Measurements from ENCODE around the gene JADE1. TPM values are rescaled to one million over a fixed set of nuclear protein-coding genes. Genes with fewer than 3 reads are reported as not detected.
A peak's percentile ranks its signal among the peaks of the same experiment; 100 is the strongest.

JADE1 gene
- total RNA-seq, 2 experiments from 2014 or later: 57.1 to 58.4 TPM

GRCh38 chr4:128869776-128870509 is 60.4 kb downstream of the JADE1 start:
- intact Hi-C loops (cut with DNase I, micrococcal nuclease): loop anchor here in 1 of 2 experiments (10.0 kb wide), 1 partner anchor 295 kb away; no protein-coding TSS in a partner anchor
- Mint-ChIP-seq H3K27ac (peak overlapping the region; percentile 49), H3K9me3 (no peaks in the 10 kb centered on the region), H3K27me3 (no peaks in the 10 kb centered on the region), H3K4me1 (ENCODE audit: low read depth) (peaks cover 26% of the 10 kb centered on the region), H3K4me3 (no peak overlapping the region), H3K36me3 (ENCODE audit: low read depth) (peaks cover 95% of the 10 kb centered on the region)
- Histone ChIP-seq H3K27ac (ENCODE audit: low read depth in 1 of 2, low read length in 2 of 2) (no peak overlapping the region), H3K9me3 (ENCODE audit: control insufficient read depth in 1 of 2, insufficient read depth in 1 of 2, low read length in 2 of 2) (no peaks in the 10 kb centered on the region), H3K4me1 (ENCODE audit: insufficient read depth, low read length) (no peaks in the 10 kb centered on the region), H3K36me3 (ENCODE audit: insufficient read depth, low read length) (peaks cover 82% of the 10 kb centered on the region), H3K4me3 (ENCODE audit: low read length) (no peak overlapping the region), H3K27me3 (ENCODE audit: control insufficient read depth in 1 of 2, insufficient read depth in 2 of 2, low read length in 2 of 2) (no peaks in the 10 kb centered on the region)
- no peak for ATAC-seq (ENCODE audit: poor library complexity)
- TF ChIP-seq, protein P1, sequence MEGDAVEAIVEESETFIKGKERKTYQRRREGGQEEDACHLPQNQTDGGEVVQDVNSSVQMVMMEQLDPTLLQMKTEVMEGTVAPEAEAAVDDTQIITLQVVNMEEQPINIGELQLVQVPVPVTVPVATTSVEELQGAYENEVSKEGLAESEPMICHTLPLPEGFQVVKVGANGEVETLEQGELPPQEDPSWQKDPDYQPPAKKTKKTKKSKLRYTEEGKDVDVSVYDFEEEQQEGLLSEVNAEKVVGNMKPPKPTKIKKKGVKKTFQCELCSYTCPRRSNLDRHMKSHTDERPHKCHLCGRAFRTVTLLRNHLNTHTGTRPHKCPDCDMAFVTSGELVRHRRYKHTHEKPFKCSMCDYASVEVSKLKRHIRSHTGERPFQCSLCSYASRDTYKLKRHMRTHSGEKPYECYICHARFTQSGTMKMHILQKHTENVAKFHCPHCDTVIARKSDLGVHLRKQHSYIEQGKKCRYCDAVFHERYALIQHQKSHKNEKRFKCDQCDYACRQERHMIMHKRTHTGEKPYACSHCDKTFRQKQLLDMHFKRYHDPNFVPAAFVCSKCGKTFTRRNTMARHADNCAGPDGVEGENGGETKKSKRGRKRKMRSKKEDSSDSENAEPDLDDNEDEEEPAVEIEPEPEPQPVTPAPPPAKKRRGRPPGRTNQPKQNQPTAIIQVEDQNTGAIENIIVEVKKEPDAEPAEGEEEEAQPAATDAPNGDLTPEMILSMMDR (IDR thresholded peaks at IDR 0.05): no peak
- ChIA-PET CTCF (no interaction called here), POLR2A (no interaction called here)
- DNase-seq: no peak

DNA sequence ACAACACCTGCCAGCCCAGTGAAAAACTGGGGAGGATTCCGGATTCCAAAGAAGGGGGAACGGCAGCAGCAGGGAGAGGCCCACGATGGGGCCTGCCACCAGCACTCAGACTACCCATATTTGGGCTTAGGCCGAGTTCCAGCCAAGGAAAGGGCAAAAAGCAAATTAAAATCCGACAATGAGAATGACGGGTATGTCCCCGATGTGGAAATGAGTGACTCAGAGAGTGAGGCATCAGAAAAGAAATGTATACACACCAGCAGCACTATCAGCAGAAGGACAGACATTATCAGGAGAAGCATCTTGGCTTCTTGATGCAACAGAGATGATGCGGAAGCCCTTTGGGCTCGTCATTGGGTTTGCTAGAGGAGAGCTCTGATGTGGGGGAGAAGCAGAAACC is 62.4 kb downstream of the JADE1 start:
- Mint-ChIP-seq H3K4me3 (no peak overlapping the region), H3K9me3 (no peaks in the 10 kb centered on the region), H3K4me1 (ENCODE audit: low read depth) (peaks cover 19% of the 10 kb centered on the region), H3K27me3 (no peaks in the 10 kb centered on the region), H3K36me3 (ENCODE audit: low read depth) (peaks cover 80% of the 10 kb centered on the region), H3K27ac (no peak overlapping the region)
- Histone ChIP-seq H3K27ac (ENCODE audit: low read depth in 1 of 2, low read length in 2 of 2) (no peak overlapping the region), H3K9me3 (ENCODE audit: control insufficient read depth in 1 of 2, insufficient read depth in 1 of 2, low read length in 2 of 2) (no peaks in the 10 kb centered on the region), H3K4me1 (ENCODE audit: insufficient read depth, low read length) (no peaks in the 10 kb centered on the region), H3K4me3 (ENCODE audit: low read length) (no peak overlapping the region), H3K27me3 (ENCODE audit: control insufficient read depth in 1 of 2, insufficient read depth in 2 of 2, low read length in 2 of 2) (no peaks in the 10 kb centered on the region), H3K36me3 (ENCODE audit: insufficient read depth, low read length) (peaks cover 72% of the 10 kb centered on the region)
- ChIA-PET CTCF (interaction anchor here (1.7 kb wide), 1 partner anchor 9 kb away, joined by 5 read pairs; no protein-coding TSS in a partner anchor), POLR2A (no interaction called here)
- DNase-seq (no peak), ATAC-seq (ENCODE audit: poor library complexity) (no peak)
- TF ChIP-seq, protein P1 (IDR thresholded peaks at IDR 0.05): no peak
- intact Hi-C loops (cut with DNase I, micrococcal nuclease): no loop called here

DNA sequence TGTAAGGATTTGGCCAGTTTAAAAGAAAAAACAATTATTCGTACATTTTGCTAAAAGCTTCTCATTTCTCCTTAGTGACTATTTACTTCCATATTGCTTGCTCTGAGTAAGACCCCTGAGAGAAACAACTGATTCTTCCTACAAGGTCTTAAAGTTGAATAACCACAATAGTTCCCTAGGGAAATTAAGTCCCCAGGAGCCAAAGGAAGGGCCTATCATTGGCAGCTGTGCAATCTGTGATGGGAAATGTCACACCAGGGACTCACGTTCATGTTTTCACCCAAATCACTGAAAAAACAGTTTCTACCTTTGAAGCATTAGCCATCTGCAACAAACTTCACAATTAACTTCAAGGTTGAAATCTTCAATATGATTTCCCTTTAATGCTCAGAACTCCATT is 66.7 kb downstream of the JADE1 start:
- H3K4me1 ChIP-seq (ENCODE audit: insufficient read depth, low read length): no peaks in the 10 kb centered on the region
- H3K4me3 ChIP-seq (ENCODE audit: low read length): no peak overlapping the region
- H3K9me3 ChIP-seq (ENCODE audit: control insufficient read depth in 1 of 2, insufficient read depth in 1 of 2, low read length in 2 of 2): no peaks in the 10 kb centered on the region
- ChIA-PET POLR2A (no interaction called here), CTCF (no interaction called here)
- H3K27me3 Mint-ChIP-seq: no peaks in the 10 kb centered on the region
- H3K36me3 ChIP-seq (ENCODE audit: insufficient read depth, low read length): peaks cover 30% of the 10 kb centered on the region
- no peaks in the 10 kb centered on the region for H3K9me3 Mint-ChIP-seq
- no peak overlapping the region for H3K27ac Mint-ChIP-seq
- TF ChIP-seq, protein P1 (IDR thresholded peaks at IDR 0.05): no peak
- peaks cover 3% of the 10 kb centered on the region for H3K4me1 Mint-ChIP-seq (ENCODE audit: low read depth)
- DNase-seq (no peak), ATAC-seq (ENCODE audit: poor library complexity) (no peak)
- no peak overlapping the region for H3K4me3 Mint-ChIP-seq
- no peaks in the 10 kb centered on the region for H3K27me3 ChIP-seq (ENCODE audit: control insufficient read depth in 1 of 2, insufficient read depth in 2 of 2, low read length in 2 of 2)
- H3K27ac ChIP-seq (ENCODE audit: low read depth in 1 of 2, low read length in 2 of 2): no peak overlapping the region
- intact Hi-C loops (cut with DNase I, micrococcal nuclease): no loop called here
- H3K36me3 Mint-ChIP-seq (ENCODE audit: low read depth): peaks cover 39% of the 10 kb centered on the region
